SU-DHL-6 (cell line): ENCODE results near the gene C1QL2.

Experiments
- H2AFZ ChIP-seq: fragments of 200-600 bp; sonication (generic); 2 replicates; pipeline ENCODE4 v1.6.1; 2014; ENCODE audit warnings: low read depth, mild to moderate bottlenecking, moderate library complexity, mixed read lengths, antibody characterized with exemption, low read length; ENCODE audit not compliant: severe bottlenecking
- H3F3A ChIP-seq: fragments of 200-600 bp; shearing (Covaris generic); 2 replicates; pipeline ENCODE4 v1.6.0; 2016; ENCODE audit warnings: antibody characterized with exemption, mild to moderate bottlenecking; ENCODE audit not compliant: insufficient read depth
- H3K27ac ChIP-seq: fragments of 200-600 bp; sonication (generic); 2 replicates; pipeline ENCODE4 v1.5.1; 2016; ENCODE audit warnings: low read depth, mild to moderate bottlenecking, low read length, moderate library complexity, mixed read lengths
- H3K27me3 ChIP-seq: fragments of 200-600 bp; sonication (generic), shearing (Covaris generic); 2 replicates; pipeline ENCODE4 v1.6.0; 2014; ENCODE audit warnings: mild to moderate bottlenecking, low read length
- H3K36me3 ChIP-seq: fragments of 200-600 bp; sonication (generic); 2 replicates; pipeline ENCODE4 v1.6.1; 2014; ENCODE audit warnings: mild to moderate bottlenecking, low read length, mixed read lengths
- H3K4me2 ChIP-seq: fragments of 300-600, 200-600 bp; shearing (Covaris generic), sonication (generic); 2 replicates; pipeline ENCODE4 v1.6.0; 2014; ENCODE audit warnings: low read length, low read depth, mild to moderate bottlenecking; ENCODE audit not compliant: poor library complexity, severe bottlenecking
- H3K4me3 ChIP-seq: fragments of 200-600 bp; sonication (generic); 2 replicates; pipeline ENCODE4 v1.5.1; 2014; ENCODE audit warnings: antibody characterized with exemption, low read length, mild to moderate bottlenecking, mixed read lengths; ENCODE audit not compliant: insufficient read depth, poor library complexity, severe bottlenecking
- H3K79me2 ChIP-seq: fragments of 200-600 bp; sonication (generic); 2 replicates; pipeline ENCODE4 v1.6.1; 2014; ENCODE audit warnings: mild to moderate bottlenecking, low read length, moderate library complexity; ENCODE audit not compliant: insufficient read depth
- H3K9ac ChIP-seq: fragments of 200-600 bp; sonication (generic); 2 replicates; pipeline ENCODE4 v1.7.0; 2014; ENCODE audit warnings: mild to moderate bottlenecking, low read length
- H3K9me2 ChIP-seq: fragments of 200-600 bp; sonication (generic); replicated peaks from 2 replicates; pipeline ENCODE4 v1.6.1; 2014; ENCODE audit warnings: low read length; ENCODE audit not compliant: insufficient read depth
- H3K9me3 ChIP-seq: fragments of 200-600 bp; sonication (generic); 2 replicates; pipeline ENCODE4 v1.6.1; 2014; ENCODE audit warnings: low read length, mixed read lengths; ENCODE audit not compliant: insufficient read depth
- H4K20me1 ChIP-seq: fragments of 200-600 bp; sonication (generic); 2 replicates; pipeline ENCODE4 v1.6.1; 2014; ENCODE audit warnings: low read depth, mild to moderate bottlenecking, antibody characterized with exemption, low read length, moderate library complexity, mixed read lengths
- EZH2phosphoT487 ChIP-seq: fragments of 200-600 bp; sonication (generic), shearing (Covaris generic); conservative IDR thresholded peaks from 2 replicates; pipeline ENCODE4 v1.6.1; 2018; ENCODE audit warnings: mild to moderate bottlenecking, antibody characterized with exemption, low read length, moderate library complexity, mixed read lengths
- TF ChIP-seq, protein P1 (sequence below): fragments of 200-600 bp; sonication (generic); IDR thresholded peaks from one replicate; pipeline ENCODE4 v1.5.1; 2017; ENCODE audit warnings: antibody characterized with exemption, mild to moderate bottlenecking, low read length, moderate library complexity; ENCODE audit not compliant: insufficient read depth, poor library complexity, severe bottlenecking

C1QL2 gene

DNA sequence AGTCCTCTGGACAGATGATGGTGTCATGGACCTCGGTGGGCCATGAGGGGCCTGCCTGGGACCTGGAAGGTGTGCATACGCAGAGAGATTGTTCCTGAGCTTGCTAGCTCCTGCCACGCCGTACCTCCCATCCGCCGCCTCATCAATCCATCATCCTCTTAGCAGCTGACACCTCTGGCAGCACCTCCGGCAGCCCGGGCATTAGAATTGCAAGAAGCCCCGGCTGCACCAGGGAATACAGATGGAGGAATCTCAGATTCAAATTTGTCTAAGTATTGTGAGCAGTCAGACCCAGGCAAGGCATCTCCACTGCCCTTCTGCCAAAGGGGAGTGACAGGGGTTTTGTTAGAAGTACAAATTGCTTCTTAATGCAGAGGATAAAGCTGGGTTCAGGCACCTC is 4.5 kb downstream of the C1QL2 start:
- H3K27me3 ChIP-seq = no peaks in the 10 kb centered on the region
- no peak overlapping the region for H3K4me3 ChIP-seq
- no peak overlapping the region for H3K27ac ChIP-seq
- H3K4me2 ChIP-seq = no peak overlapping the region
- no peak overlapping the region for H3K9ac ChIP-seq
- TF ChIP-seq, protein P1, sequence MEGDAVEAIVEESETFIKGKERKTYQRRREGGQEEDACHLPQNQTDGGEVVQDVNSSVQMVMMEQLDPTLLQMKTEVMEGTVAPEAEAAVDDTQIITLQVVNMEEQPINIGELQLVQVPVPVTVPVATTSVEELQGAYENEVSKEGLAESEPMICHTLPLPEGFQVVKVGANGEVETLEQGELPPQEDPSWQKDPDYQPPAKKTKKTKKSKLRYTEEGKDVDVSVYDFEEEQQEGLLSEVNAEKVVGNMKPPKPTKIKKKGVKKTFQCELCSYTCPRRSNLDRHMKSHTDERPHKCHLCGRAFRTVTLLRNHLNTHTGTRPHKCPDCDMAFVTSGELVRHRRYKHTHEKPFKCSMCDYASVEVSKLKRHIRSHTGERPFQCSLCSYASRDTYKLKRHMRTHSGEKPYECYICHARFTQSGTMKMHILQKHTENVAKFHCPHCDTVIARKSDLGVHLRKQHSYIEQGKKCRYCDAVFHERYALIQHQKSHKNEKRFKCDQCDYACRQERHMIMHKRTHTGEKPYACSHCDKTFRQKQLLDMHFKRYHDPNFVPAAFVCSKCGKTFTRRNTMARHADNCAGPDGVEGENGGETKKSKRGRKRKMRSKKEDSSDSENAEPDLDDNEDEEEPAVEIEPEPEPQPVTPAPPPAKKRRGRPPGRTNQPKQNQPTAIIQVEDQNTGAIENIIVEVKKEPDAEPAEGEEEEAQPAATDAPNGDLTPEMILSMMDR = no peak
- TF ChIP-seq EZH2phosphoT487 = no peak
- no peaks in the 10 kb centered on the region for H3K9me2 ChIP-seq
- no peaks in the 10 kb centered on the region for H3K79me2 ChIP-seq
- no peak overlapping the region for H2AFZ ChIP-seq
- no peaks in the 10 kb centered on the region for H3K36me3 ChIP-seq
- H3F3A ChIP-seq = no peaks in the 10 kb centered on the region
- no peaks in the 10 kb centered on the region for H3K9me3 ChIP-seq
- no peaks in the 10 kb centered on the region for H4K20me1 ChIP-seq

DNA sequence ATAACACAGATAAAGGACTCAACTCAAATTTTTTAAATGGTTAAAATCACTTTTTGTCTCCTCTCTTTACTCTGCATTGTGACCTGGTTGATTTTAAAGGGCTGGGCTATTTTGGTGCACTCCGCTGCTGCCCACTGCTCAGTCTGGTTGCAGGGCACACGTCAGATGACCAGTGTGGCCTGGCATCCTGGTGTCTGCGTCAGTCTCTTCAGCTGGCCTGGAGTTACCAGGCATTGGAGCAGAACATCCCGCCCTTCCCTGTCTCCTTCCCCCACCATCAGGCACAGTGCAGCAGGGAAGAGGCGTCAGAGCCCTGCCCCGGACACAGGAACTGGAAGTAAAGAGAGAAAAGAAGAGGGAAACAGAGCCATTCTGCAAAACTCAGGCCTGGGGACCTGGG is 8.9 kb downstream of the C1QL2 start:
- Histone ChIP-seq H3K4me3 (no peak overlapping the region), H3K36me3 (no peaks in the 10 kb centered on the region), H3F3A (no peaks in the 10 kb centered on the region), H3K4me2 (no peak overlapping the region), H3K79me2 (no peaks in the 10 kb centered on the region), H3K9me3 (no peaks in the 10 kb centered on the region), H4K20me1 (no peaks in the 10 kb centered on the region), H3K27ac (no peak overlapping the region), H3K27me3 (no peaks in the 10 kb centered on the region), H3K9me2 (no peaks in the 10 kb centered on the region), H2AFZ (no peak overlapping the region), H3K9ac (no peak overlapping the region)
- TF ChIP-seq, protein P1 = no peak
- no peak for TF ChIP-seq EZH2phosphoT487

DNA sequence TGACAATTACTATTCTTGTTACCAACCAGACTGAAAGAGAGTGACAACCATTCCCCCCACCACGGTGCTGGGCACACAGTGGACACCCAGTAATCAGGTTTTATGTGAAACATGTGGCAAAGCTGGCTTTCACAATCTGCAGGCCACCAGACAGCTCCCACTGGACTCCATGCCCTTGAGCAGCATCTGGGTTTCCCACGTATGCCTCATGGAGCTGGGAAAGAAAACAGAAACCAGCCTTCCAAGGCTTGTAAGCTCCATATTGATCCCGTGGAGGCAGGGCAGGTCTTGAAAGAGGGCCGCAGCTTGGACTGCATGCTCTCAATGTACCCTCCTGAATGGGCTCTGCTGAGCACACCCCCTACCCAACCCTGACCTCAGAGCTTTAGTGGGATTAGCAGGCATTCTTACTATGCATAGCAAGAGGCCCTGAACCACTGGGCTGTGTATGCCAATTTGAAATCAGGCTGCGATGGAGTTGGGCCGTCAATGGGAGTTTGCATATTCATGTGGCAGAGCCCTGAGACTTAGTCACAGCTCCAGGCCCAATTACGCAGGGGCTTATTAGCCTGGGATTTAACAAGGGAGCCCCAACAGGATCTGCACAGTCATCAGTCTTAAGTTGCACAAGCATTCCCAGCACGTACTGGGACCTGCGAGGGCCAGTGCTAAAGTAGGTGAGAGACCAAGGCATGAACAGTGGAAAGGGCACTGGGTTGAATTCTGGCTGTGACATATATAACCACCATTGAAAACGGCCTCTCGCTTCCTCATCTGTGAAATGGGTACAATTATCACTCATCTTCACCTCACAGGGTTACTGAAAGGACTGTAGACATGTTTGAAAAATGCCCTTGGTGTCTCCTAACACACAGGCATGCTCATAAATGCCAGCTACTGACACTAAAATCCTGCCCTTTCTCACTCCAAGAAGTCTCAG is 10.5 kb downstream of the C1QL2 start:
- Histone ChIP-seq H4K20me1 (no peaks in the 10 kb centered on the region), H3K4me3 (no peak overlapping the region), H3F3A (no peaks in the 10 kb centered on the region), H3K4me2 (no peak overlapping the region), H3K27ac (no peak overlapping the region), H3K9me3 (no peaks in the 10 kb centered on the region), H3K79me2 (no peaks in the 10 kb centered on the region), H3K36me3 (no peaks in the 10 kb centered on the region), H2AFZ (no peak overlapping the region), H3K9me2 (no peaks in the 10 kb centered on the region), H3K27me3 (no peaks in the 10 kb centered on the region), H3K9ac (no peak overlapping the region)
- TF ChIP-seq EZH2phosphoT487 = no peak
- TF ChIP-seq, protein P1 = no peak
